Pancreas (tissue), 10 donors: ENCODE measurements around the gene NES. TPM values are rescaled to one million over a fixed set of nuclear protein-coding genes. Genes with fewer than 3 reads are reported as not detected.

Experiments used
- ATAC-seq, 4 donors: fragments of 200-7000 bp; cut with Tn5 transposase; one replicate each; pipeline versions ENCODE4 v1.8.0 to v1.9.1; 2020; ENCODE audit warnings: mild to moderate bottlenecking in 4 of 4, moderate library complexity in 4 of 4
- DNase-seq, 6 donors: peaks; one replicate each; pipeline ENCODE4 v3.0.0-alpha.2; 2020
- FAIRE-seq: peaks from 2 replicates; lab custom pipeline; 2012; peaks lifted over from hg19 to GRCh38; lab: Jason Lieb, UNC
- H3K27ac ChIP-seq, 4 donors: fragments of 200-600 bp; sonication (generic); 1 replicate in 3 of 4; 2 replicates in 1 of 4; pipeline versions ENCODE4 v1.5.0 to v1.8.0; 2020
- H3K27me3 ChIP-seq, 4 donors: fragments of 200-600 bp; one replicate each; pipeline ENCODE4 v1.8.0; 2021
- H3K36me3 ChIP-seq, 3 donors: fragments of 200-600 bp; sonication (generic) in 1 of 3; one replicate each; pipeline versions ENCODE4 v1.5.0 to v1.8.0; 2020 to 2021
- H3K4me1 ChIP-seq, 3 donors: fragments of 200-600 bp; one replicate each; pipeline ENCODE4 v1.8.0; 2021
- H3K4me3 ChIP-seq, 4 donors: fragments of 200-600 bp; sonication (generic) in 2 of 4; one replicate each; pipeline versions ENCODE4 v1.5.0 to v1.8.0; 2020 to 2021
- H3K9me3 ChIP-seq, 4 donors: fragments of 200-600 bp; one replicate each; pipeline ENCODE4 v1.8.0; 2021
- WGBS, 2 donors: extraction: QIAGEN DNeasy Blood & Tissue Kit; methylation state at CpG; one replicate each; pipeline ENCODE4 v1.1.7; 2013; 5-methylcytosine and 5-hydroxymethylcytosine counted together
- intact Hi-C, 3 donors: fragments of 100-400 bp; cut with DNase I; formaldehyde crosslinking; loops; one replicate each; pipeline versions ENCODE4 v1.11.1 to v1.14.2; 2022
- polyA plus RNA-seq, 2 donors: library from polyadenylated mRNA; stranded (reverse); fragments of 200-250 nt; gene quantifications; one replicate each; pipeline ENCODE4 v1.2.3, GENCODE V29; 2013
- total RNA-seq, 6 donors: library from RNA; stranded (reverse); fragmentation: NEBNext Ultra II Directional in 4 of 6; extraction: Animal tissue kit (Norgen Biotek cat#: 25700) in 4 of 6; gene quantifications; one replicate each; pipeline versions ENCODE4 v1.2.1 to v1.2.4, GENCODE V29; 2021 to 2023
- TF ChIP-seq, protein P1 (sequence below), 4 donors: fragments of 200-600 bp; sonication (generic) in 3 of 4; IDR thresholded peaks; one replicate each; pipeline versions ENCODE4 v1.5.0 to v1.8.0; 2021; ENCODE audit warnings: antibody characterized with exemption in 4 of 4
- donor health status: healthy with polysubstance abuse.
- donor health status: DM: no; HTN: no; CAD: no; lungs with moderate emphysema.
- donor health status: DM: no; HTN: no; CAD: no.
- donor health status: control.
- donor health status: control.
- donor health status: Bipolar disorder and iron deficiency.
- donor health status: DM: yes; HTN: yes; CAD: no.
- donor health status: DM: no; HTN: no; CAD: no.
- donor health status: DM: no; HTN: no; CAD: no.
- donor health status: DM: yes; HTN: yes; CAD: no.

NES gene
- total and polyA plus RNA-seq, 8 donors, result 1.1 to 7.6 (median 3.7) TPM

DNA sequence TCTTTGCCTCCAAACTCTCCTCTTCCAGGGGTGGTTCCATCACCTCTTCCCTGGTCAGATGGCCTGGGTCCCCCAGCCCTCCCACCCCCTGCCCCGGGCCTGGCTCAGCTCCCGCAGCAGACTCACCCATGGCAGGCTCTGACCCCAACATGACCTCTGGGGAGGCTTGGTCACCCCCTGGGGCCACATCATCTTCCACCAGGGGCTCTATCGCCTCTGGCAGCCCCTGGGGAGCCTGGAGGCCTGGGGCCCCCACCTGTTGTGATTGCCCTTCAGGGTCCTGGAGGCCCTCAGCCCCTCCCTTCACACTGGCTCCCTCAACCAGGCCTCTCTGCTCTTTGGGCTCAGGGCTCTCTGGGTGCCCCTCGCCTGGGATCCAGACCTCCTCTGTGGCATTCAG lies 6.4 kb downstream of the NES start:
- Histone ChIP-seq H3K4me3 (no peak overlapping the region), H3K4me1 (no peaks in the 10 kb centered on the region), H3K36me3 (no peaks in the 10 kb centered on the region), H3K27ac (no peak overlapping the region), H3K27me3 (no peaks in the 10 kb centered on the region), H3K9me3 (no peaks in the 10 kb centered on the region)
- WGBS, 2 donors, result 60 to 62% methylated on average over 4 of the region's 4 CpGs
- no peak for ATAC-seq
- DNase-seq, result peak in 1 of 6 donors; percentile 33
- FAIRE-seq, result no peak
- intact Hi-C loops, result no loop called here
- TF ChIP-seq, protein P1, sequence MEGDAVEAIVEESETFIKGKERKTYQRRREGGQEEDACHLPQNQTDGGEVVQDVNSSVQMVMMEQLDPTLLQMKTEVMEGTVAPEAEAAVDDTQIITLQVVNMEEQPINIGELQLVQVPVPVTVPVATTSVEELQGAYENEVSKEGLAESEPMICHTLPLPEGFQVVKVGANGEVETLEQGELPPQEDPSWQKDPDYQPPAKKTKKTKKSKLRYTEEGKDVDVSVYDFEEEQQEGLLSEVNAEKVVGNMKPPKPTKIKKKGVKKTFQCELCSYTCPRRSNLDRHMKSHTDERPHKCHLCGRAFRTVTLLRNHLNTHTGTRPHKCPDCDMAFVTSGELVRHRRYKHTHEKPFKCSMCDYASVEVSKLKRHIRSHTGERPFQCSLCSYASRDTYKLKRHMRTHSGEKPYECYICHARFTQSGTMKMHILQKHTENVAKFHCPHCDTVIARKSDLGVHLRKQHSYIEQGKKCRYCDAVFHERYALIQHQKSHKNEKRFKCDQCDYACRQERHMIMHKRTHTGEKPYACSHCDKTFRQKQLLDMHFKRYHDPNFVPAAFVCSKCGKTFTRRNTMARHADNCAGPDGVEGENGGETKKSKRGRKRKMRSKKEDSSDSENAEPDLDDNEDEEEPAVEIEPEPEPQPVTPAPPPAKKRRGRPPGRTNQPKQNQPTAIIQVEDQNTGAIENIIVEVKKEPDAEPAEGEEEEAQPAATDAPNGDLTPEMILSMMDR (IDR thresholded peaks at IDR 0.05), result no peak

DNA sequence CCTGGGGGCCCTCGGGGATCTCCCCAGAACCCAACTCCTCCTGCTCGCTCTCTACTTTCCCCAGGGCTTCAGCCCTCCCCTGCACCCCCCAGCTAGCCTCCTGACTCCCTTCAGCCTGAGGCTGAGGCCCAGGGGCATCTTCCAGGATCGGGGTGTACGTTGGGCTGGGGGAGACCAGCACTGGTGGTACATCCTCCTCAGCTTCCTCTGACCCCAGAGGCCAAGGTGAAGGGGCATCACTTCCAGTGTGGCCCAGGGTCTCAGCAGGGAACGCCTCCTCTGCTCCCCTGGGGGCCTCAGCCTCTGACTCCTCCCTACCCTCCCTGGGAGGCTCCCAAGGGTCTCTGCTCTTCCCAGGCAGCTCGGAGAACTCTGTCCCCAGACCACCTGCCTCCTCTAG lies 6.8 kb downstream of the NES start:
- Histone ChIP-seq H3K27me3 (no peaks in the 10 kb centered on the region), H3K4me1 (no peaks in the 10 kb centered on the region), H3K27ac (no peak overlapping the region), H3K36me3 (no peaks in the 10 kb centered on the region), H3K4me3 (no peak overlapping the region), H3K9me3 (no peaks in the 10 kb centered on the region)
- intact Hi-C loops, result no loop called here
- FAIRE-seq (no peak), DNase-seq (peak in 1 of 6 donors; percentile 43), ATAC-seq (no peak)
- WGBS, 2 donors, result 68% methylated on average over 5 to 6 of the region's 6 CpGs
- TF ChIP-seq, protein P1 (IDR thresholded peaks at IDR 0.05), result no peak

DNA sequence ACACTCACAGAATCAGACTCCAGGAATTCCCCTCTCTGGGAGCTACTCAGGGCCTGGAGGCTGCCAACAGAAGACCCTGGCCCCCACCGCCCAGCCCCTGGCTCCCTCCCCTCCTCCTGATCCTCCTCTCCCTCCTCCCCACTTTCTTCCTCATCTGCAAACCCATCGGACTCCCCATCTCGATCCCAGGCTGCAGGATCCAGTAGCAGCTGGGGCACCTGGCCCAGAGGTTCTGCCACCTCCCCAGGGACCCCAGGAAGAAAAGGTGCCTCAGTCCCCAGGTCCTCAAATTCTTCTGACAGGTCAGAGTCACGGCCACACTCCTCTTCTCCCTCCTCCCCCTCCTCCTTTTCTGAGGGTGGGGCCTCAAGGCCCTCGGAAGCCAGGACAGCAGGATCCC lies 7.4 kb downstream of the NES start:
- intact Hi-C loops, result no loop called here
- ATAC-seq, result no peak
- H3K27ac ChIP-seq, result no peak overlapping the region
- FAIRE-seq, result no peak
- H3K27me3 ChIP-seq, result no peaks in the 10 kb centered on the region
- TF ChIP-seq, protein P1 (IDR thresholded peaks at IDR 0.05), result no peak
- no peak overlapping the region for H3K4me3 ChIP-seq
- H3K4me1 ChIP-seq, result no peaks in the 10 kb centered on the region
- DNase-seq, result no peak
- H3K9me3 ChIP-seq, result no peaks in the 10 kb centered on the region
- WGBS, 2 donors, result 44 to 65% methylated on average over 5 of the region's 5 CpGs
- no peaks in the 10 kb centered on the region for H3K36me3 ChIP-seq

DNA sequence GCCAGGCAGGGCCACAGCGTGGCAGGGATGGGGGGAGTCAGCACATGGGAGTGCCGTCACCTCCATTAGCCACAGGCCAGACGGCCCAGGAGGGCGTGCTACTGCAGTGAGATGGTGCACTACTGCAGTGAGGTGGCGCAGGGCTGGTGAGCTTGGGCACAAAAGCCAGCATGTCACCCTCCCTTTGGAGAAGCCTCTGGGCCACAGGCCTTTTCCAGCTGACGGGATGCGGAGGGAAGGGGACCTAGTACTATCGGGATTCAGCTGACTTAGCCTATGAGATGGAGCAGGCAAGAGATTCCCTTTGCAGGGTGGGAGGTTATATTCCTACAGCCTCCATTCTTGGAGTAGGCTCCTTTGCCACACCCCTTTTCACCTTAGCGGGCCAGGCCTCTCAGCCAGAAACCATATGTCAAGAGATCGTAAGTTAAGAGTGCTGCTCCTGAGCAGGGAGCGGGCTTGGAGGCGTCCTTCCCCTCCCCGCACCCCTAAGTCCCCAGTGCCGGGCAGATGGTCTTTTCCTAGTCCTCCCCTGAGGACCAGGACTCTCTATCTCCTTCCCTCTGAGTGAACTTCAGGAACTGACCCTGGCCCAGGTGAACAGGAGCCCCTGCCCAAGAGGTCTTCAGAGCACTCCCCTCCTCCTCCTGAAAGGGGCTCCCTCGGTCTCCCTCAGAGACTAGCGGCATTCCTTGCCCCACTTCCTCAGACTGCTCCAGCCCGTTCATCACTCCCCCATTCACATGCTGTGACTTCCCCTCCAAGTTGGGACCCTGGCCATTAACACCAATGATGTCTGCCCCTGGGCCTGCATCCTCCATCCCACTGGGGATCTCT lies 8.2 kb downstream of the NES start:
- Histone ChIP-seq H3K27me3 (no peaks in the 10 kb centered on the region), H3K4me1 (no peaks in the 10 kb centered on the region), H3K4me3 (no peak overlapping the region), H3K36me3 (no peaks in the 10 kb centered on the region), H3K9me3 (no peaks in the 10 kb centered on the region), H3K27ac (no peak overlapping the region)
- no peak for ATAC-seq
- 81 to 82% methylated on average over 17 of the region's 17 CpGs for WGBS, 2 donors
- DNase-seq, result peak in 1 of 6 donors; percentile 44
- FAIRE-seq, result no peak
- TF ChIP-seq, protein P1 (IDR thresholded peaks at IDR 0.05), result no peak
- intact Hi-C loops, result no loop called here
